HEK293T (cell line): Measurements from ENCODE around the gene CAPN5.

Source experiments
- ARNT ChIP-seq: fragments of 450-650 bp; IDR thresholded peaks from 2 replicates; pipeline ENCODE4 v1.6.1; 2017; ENCODE audit warnings: mild to moderate bottlenecking
- BHLHE40 ChIP-seq: fragments of 450-650 bp; IDR thresholded peaks from 2 replicates; pipeline ENCODE4 v1.6.1; 2016; ENCODE audit warnings: mild to moderate bottlenecking, moderate library complexity, borderline replicate concordance
- CTBP1 ChIP-seq: fragments of 450-650 bp; IDR thresholded peaks from 2 replicates; pipeline ENCODE4 v1.6.1; 2016; ENCODE audit warnings: borderline replicate concordance
- ELF4 ChIP-seq: fragments of 450-650 bp; IDR thresholded peaks from 2 replicates; pipeline ENCODE4 v1.6.1; 2017; ENCODE audit warnings: antibody characterized with exemption
- FOXA1 ChIP-seq: fragments of 450-650 bp; IDR thresholded peaks from 2 replicates; pipeline ENCODE4 v1.6.1; 2016; ENCODE audit warnings: mild to moderate bottlenecking
- FOXK2 ChIP-seq: fragments of 450-650 bp; IDR thresholded peaks from 2 replicates; pipeline ENCODE4 v1.6.1; 2016; ENCODE audit warnings: mild to moderate bottlenecking
- FOXM1 ChIP-seq: fragments of 450-650 bp; IDR thresholded peaks from 2 replicates; pipeline ENCODE4 v1.6.1; 2017; ENCODE audit warnings: mild to moderate bottlenecking, borderline replicate concordance
- HDGF ChIP-seq: fragments of 450-650 bp; IDR thresholded peaks from 2 replicates; pipeline ENCODE4 v1.6.1; 2017; ENCODE audit warnings: antibody characterized with exemption, borderline replicate concordance
- L3MBTL2 ChIP-seq: fragments of 450-650 bp; conservative IDR thresholded peaks from 2 replicates; pipeline ENCODE4 v1.6.1; 2016; ENCODE audit warnings: mild to moderate bottlenecking
- NFRKB ChIP-seq: fragments of 450-650 bp; IDR thresholded peaks from 2 replicates; pipeline ENCODE4 v1.6.1; 2016; ENCODE audit warnings: mild to moderate bottlenecking, moderate library complexity
- SP1 ChIP-seq: fragments of 450-650 bp; IDR thresholded peaks from 2 replicates; pipeline ENCODE4 v1.6.1; 2017
- TARDBP ChIP-seq: fragments of 450-650 bp; IDR thresholded peaks from 2 replicates; pipeline ENCODE4 v1.6.1; 2016

DNA sequence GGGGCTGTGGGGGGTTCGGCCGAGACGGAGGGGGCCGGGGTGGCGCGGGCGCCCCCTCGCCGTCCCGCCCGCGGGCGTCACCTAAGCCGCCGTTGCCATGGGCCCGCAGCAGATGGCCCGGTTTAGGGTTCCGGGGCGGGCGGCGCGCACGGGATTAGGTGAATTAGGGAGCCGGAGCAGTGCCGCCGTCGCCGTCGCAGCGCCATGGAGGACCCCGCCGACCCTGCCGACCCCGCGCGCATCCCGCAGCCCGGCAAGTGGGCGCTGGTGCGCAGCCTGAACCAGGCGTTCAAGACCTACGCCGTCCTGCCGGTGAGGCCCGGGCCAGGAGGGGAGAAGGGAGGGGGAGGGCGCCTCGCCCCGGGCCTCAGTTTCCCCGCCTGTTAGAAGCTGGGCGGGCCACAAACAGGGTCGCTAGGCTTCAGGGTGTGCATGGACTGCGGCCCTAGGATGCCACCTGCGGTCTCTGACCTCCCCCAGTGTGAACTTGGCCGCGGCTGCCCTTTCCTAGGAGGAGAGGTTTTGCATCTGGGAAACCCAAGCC lies 71.4 kb downstream of the CAPN5 start:
- TF ChIP-seq SP1 (no peak), FOXK2 (no peak), ELF4 (no peak), NFRKB (no peak), CTBP1 (no peak), ARNT (no peak), FOXA1 (no peak), TARDBP (no peak), HDGF (no peak), L3MBTL2 (no peak), FOXM1 (no peak), BHLHE40 (no peak)
